A549 (cell line): Measurements from ENCODE around the gene MIA2. TPM values are rescaled to one million over a fixed set of nuclear protein-coding genes. Genes with fewer than 3 reads are reported as not detected.

Experiments used
- ATAC-seq, 2 experiments: fragments of 200-7000 bp in 1 of 2; fragments of >200 bp in 1 of 2; cut with Nextera tagmentation in 1 of 2; cut with Tn5 transposase in 1 of 2; 3 replicates each; pipeline versions ENCODE4 v1.8.0 to v1.9.1; 2018 to 2020; ENCODE audit warnings: mild to moderate bottlenecking in 1 of 2, moderate library complexity in 1 of 2
- CTCF ChIA-PET: fragments of 300-600 bp; sonication (Branson Sonifier 250); formaldehyde crosslinking; extraction: SDS; loops from one replicate; lab custom pipeline; 2021; ENCODE audit warnings: antibody characterized with exemption, inconsistent platforms; lab: Yijun Ruan, JAX
- POLR2A ChIA-PET: fragments of 350-600 bp; formaldehyde crosslinking; extraction: SDS; loops from one replicate; lab custom pipeline; 2021; ENCODE audit warnings: antibody characterized with exemption, inconsistent platforms; lab: Yijun Ruan, JAX
- DNase-seq, 2 experiments: peaks; one replicate each; pipeline versions ENCODE4 v3.0.0 to v3.0.0-alpha.2; 2011 to 2016; ENCODE audit warnings: low read depth in 1 of 2, low spot score in 1 of 2
- FAIRE-seq: peaks from 2 replicates; lab custom pipeline; 2011; peaks lifted over from hg19 to GRCh38; lab: Jason Lieb, UNC
- H3K27ac ChIP-seq, 2 experiments: fragments of >200 bp; sonication (Bioruptor Twin); formaldehyde crosslinking; 3 replicates each; pipeline ENCODE4 v1.5.1; 2016 to 2017
- H3K4me1 ChIP-seq: fragments of >200 bp; sonication (Bioruptor Twin); formaldehyde crosslinking; 3 replicates; pipeline ENCODE4 v1.6.1; 2016
- H3K4me2 ChIP-seq: fragments of >200 bp; sonication (Bioruptor Twin); formaldehyde crosslinking; 3 replicates; pipeline ENCODE4 v1.6.1; 2016
- H3K4me3 ChIP-seq: fragments of >200 bp; sonication (Bioruptor Twin); formaldehyde crosslinking; 3 replicates; pipeline ENCODE4 v1.5.1; 2016
- H3K9me3 ChIP-seq: fragments of >200 bp; sonication (Bioruptor Twin); formaldehyde crosslinking; 3 replicates; pipeline ENCODE4 v1.6.1; 2016
- ATOH8 ChIP-seq: fragments of 250-450 bp; sonication (Bioruptor Pico); IDR thresholded peaks from 2 replicates; pipeline ENCODE4 v1.5.0; 2020; ENCODE audit warnings: low read depth, mild to moderate bottlenecking, moderate library complexity
- CHD4 ChIP-seq: fragments of 200-600 bp; sonication (generic); IDR thresholded peaks from 2 replicates; pipeline ENCODE4 v1.6.1; 2016; ENCODE audit warnings: antibody characterized with exemption, mild to moderate bottlenecking, borderline replicate concordance
- ESRRA ChIP-seq: fragments of 150-350 bp; IDR thresholded peaks from 2 replicates; pipeline ENCODE4 v1.6.1; 2014; ENCODE audit warnings: mild to moderate bottlenecking, low read length, borderline replicate concordance
- FOSL2 ChIP-seq, 2 experiments: fragments of 450-650 bp in 1 of 2; fragments of >200 bp in 1 of 2; sonication (Bioruptor Twin) in 1 of 2; formaldehyde crosslinking; IDR thresholded peaks; 2 replicates each; pipeline versions ENCODE4 v1.5.0 to v1.6.1; 2016 to 2020; ENCODE audit warnings: mild to moderate bottlenecking in 1 of 2, moderate library complexity in 1 of 2
- GATA3 ChIP-seq: IDR thresholded peaks from 2 replicates; pipeline ENCODE4 v1.6.1; 2012; ENCODE audit warnings: borderline replicate concordance
- HDAC2 ChIP-seq: fragments of 200-600 bp; sonication (generic); IDR thresholded peaks from 2 replicates; pipeline ENCODE4 v1.6.1; 2016
- HEYL ChIP-seq: fragments of 250-450 bp; sonication (Bioruptor Pico); IDR thresholded peaks from 2 replicates; pipeline ENCODE4 v1.8.0; 2021; ENCODE audit warnings: mild to moderate bottlenecking, moderate library complexity
- HOXA7 ChIP-seq: fragments of 250-450 bp; sonication (Bioruptor Pico); IDR thresholded peaks from 2 replicates; pipeline ENCODE4 v1.5.0; 2020; ENCODE audit warnings: mild to moderate bottlenecking, moderate library complexity
- HOXB13 ChIP-seq: fragments of 250-450 bp; sonication (Bioruptor Pico); IDR thresholded peaks from 2 replicates; pipeline ENCODE4 v1.5.0; 2020; ENCODE audit warnings: low read depth, mild to moderate bottlenecking, moderate library complexity
- JUNB ChIP-seq: fragments of >200 bp; sonication (Bioruptor Twin); formaldehyde crosslinking; IDR thresholded peaks from 2 replicates; pipeline ENCODE4 v1.6.1; 2016
- KDM1A ChIP-seq: fragments of 200-600 bp; sonication (generic); IDR thresholded peaks from 2 replicates; pipeline ENCODE4 v1.6.1; 2016; ENCODE audit warnings: low read depth, mild to moderate bottlenecking
- NFE2L2 ChIP-seq: fragments of 150-350 bp; conservative IDR thresholded peaks from 2 replicates; pipeline ENCODE4 v1.6.1; 2014; ENCODE audit warnings: low read length
- NPAS2 ChIP-seq: fragments of 250-450 bp; sonication (Bioruptor Pico); IDR thresholded peaks from 2 replicates; pipeline ENCODE4 v1.8.0; 2022; ENCODE audit warnings: mild to moderate bottlenecking, moderate library complexity, borderline replicate concordance
- PBX3 ChIP-seq: IDR thresholded peaks from 2 replicates; pipeline ENCODE4 v1.6.1; 2012
- SMC3 ChIP-seq: fragments of >200 bp; sonication (Bioruptor Twin); formaldehyde crosslinking; IDR thresholded peaks from 3 replicates; pipeline ENCODE4 v1.6.1; 2018; ENCODE audit warnings: inconsistent platforms
- SREBF2 ChIP-seq: fragments of 450-650 bp; IDR thresholded peaks from 2 replicates; pipeline ENCODE4 v1.6.1; 2014; ENCODE audit warnings: mild to moderate bottlenecking, moderate library complexity
- TFCP2L1 ChIP-seq: fragments of 250-450 bp; sonication (Bioruptor Pico); IDR thresholded peaks from 2 replicates; pipeline ENCODE4 v1.5.0; 2021; ENCODE audit warnings: mild to moderate bottlenecking
- TP53 ChIP-seq: fragments of 250-450 bp; sonication (Bioruptor Pico); IDR thresholded peaks from 2 replicates; pipeline ENCODE4 v1.5.0; 2021; ENCODE audit warnings: mild to moderate bottlenecking, moderate library complexity
- USF2 ChIP-seq: fragments of 450-650 bp; IDR thresholded peaks from 2 replicates; pipeline ENCODE4 v1.6.1; 2014; ENCODE audit warnings: antibody characterized with exemption
- ZNF302 ChIP-seq: fragments of 250-450 bp; sonication (Bioruptor Pico); IDR thresholded peaks from 2 replicates; pipeline ENCODE4 v1.9.0; 2021; ENCODE audit warnings: inconsistent platforms, mild to moderate bottlenecking, moderate library complexity
- ZSCAN20 ChIP-seq: fragments of 250-450 bp; sonication (Bioruptor Pico); IDR thresholded peaks from 2 replicates; pipeline ENCODE4 v1.8.0; 2022; ENCODE audit warnings: mild to moderate bottlenecking, moderate library complexity
- WGBS: methylation state at CpG from one replicate; pipeline ENCODE4 v1.1.6; 2017; ENCODE audit errors: missing lambda C conversion rate; 5-methylcytosine and 5-hydroxymethylcytosine counted together
- polyA plus RNA-seq, 4 experiments: library from polyadenylated mRNA; depleted of rRNA in 3 of 4; stranded (reverse); fragments of >200 nt; fragmentation: RNase III in 1 of 4; extraction: RNeasy Plus Mini Kit Qiagen cat#74134 plus additional on column Dnase treatment in 1 of 4; gene quantifications; 2 replicates in 3 of 4; 3 replicates in 1 of 4; pipeline ENCODE4 v1.2.3, GENCODE V29; 2011 to 2017

The MIA2 gene
- polyA plus RNA-seq, 2 of the 4 experiments (the other 2 are of a cell fraction), result 25.4 to 73.9 TPM

- TF ChIP-seq PBX3 (no peak), USF2 (no peak), TFCP2L1 (CRISPR knock-in tag) (no peak), JUNB (no peak), ATOH8 (CRISPR knock-in tag) (no peak), HEYL (CRISPR knock-in tag) (no peak), ESRRA (no peak), HDAC2 (no peak), ZNF302 (CRISPR knock-in tag) (no peak)
Measured at GRCh38 chr14:39240769-39241168, 7.1 kb downstream of the MIA2 start (continued).

- FAIRE-seq (no peak), DNase-seq (no peak), ATAC-seq (no peak)
- Histone ChIP-seq H3K27ac (no peak overlapping the region), H3K4me1 (peaks cover 4% of the 10 kb centered on the region; the same call in 2 of the 3 replicates), H3K9me3 (no peaks in the 10 kb centered on the region), H3K4me3 (no peak overlapping the region), H3K4me2 (no peak overlapping the region)
- no peak for TF ChIP-seq HEYL (CRISPR knock-in tag)
- TF ChIP-seq TP53 (CRISPR knock-in tag), result no peak
- TF ChIP-seq FOSL2 (IDR thresholded peaks at IDR 0.05), result no peak
- no peak for TF ChIP-seq FOSL2 (CRISPR knock-in tag; IDR thresholded peaks at IDR 0.05)
- TF ChIP-seq HOXA7 (CRISPR knock-in tag), result no peak
- TF ChIP-seq CHD4, result no peak
- no peak for TF ChIP-seq GATA3
- POLR2A ChIA-PET, result no interaction called here
- CTCF ChIA-PET, result no interaction called here
- 85% methylated on average over 1 of the region's 1 CpG for WGBS
Measured at GRCh38 chr14:39241637-39242036, 7.9 kb downstream of the MIA2 start.

- WGBS, result 67% methylated on average over 3 of the region's 3 CpGs
- FAIRE-seq (no peak), DNase-seq (no peak), ATAC-seq (no peak)
- ChIA-PET CTCF (interaction anchor here (1.0 to 1.5 kb wide), 2 partner anchors 12 to 13 kb away, joined by 3 read pairs; no protein-coding TSS in a partner anchor), POLR2A (no interaction called here)
- no peak overlapping the region for H3K4me2 ChIP-seq
- peaks cover 5% of the 10 kb centered on the region; the same call in 2 of the 3 replicates for H3K4me1 ChIP-seq
- no peaks in the 10 kb centered on the region for H3K9me3 ChIP-seq
- H3K4me3 ChIP-seq, result no peak overlapping the region
- H3K27ac ChIP-seq, result no peak overlapping the region
- no peak for TF ChIP-seq ZSCAN20 (CRISPR knock-in tag)
Measured at GRCh38 chr14:39243831-39244230, 10.1 kb downstream of the MIA2 start.

GRCh38 chr14:39246618-39247017 lies 12.9 kb downstream of the MIA2 start:
- 83% methylated on average over 1 of the region's 1 CpG for WGBS
- POLR2A ChIA-PET, result interaction anchor here (1.2 kb wide), 1 partner anchor 20 kb away, joined by 4 read pairs; no protein-coding TSS in a partner anchor

More at GRCh38 chr14:39246618-39247017, 12.9 kb downstream of the MIA2 start:
- CTCF ChIA-PET, result interaction anchor here (1.0 to 1.2 kb wide), 2 partner anchors 15 to 184 kb away, joined by 3 to 4 read pairs; no protein-coding TSS in a partner anchor
- Histone ChIP-seq H3K4me1 (peaks cover 5% of the 10 kb centered on the region; the same call in 1 of the 3 replicates), H3K27ac (no peak overlapping the region), H3K4me2 (no peak overlapping the region), H3K4me3 (no peak overlapping the region), H3K9me3 (no peaks in the 10 kb centered on the region)
- DNase-seq (no peak), FAIRE-seq (no peak), ATAC-seq (no peak)
- no peak for TF ChIP-seq NPAS2
- no peak for TF ChIP-seq SREBF2
- no peak for TF ChIP-seq SMC3
- TF ChIP-seq HOXB13 (CRISPR knock-in tag), result no peak
- TF ChIP-seq HDAC2, result no peak
- no peak for TF ChIP-seq NFE2L2
- TF ChIP-seq KDM1A, result no peak
- TF ChIP-seq ATOH8 (CRISPR knock-in tag), result no peak
